Measurements from ENCODE around the gene LRRC8A. TPM values are rescaled to one million over a fixed set of nuclear protein-coding genes. Genes with fewer than 3 reads are reported as not detected.

The LRRC8A gene
- polyA plus RNA-seq, 1 donor (not counting 4 experiments of a cell fraction or from before 2014, with no cell fraction given), result 88.3 TPM

DNA sequence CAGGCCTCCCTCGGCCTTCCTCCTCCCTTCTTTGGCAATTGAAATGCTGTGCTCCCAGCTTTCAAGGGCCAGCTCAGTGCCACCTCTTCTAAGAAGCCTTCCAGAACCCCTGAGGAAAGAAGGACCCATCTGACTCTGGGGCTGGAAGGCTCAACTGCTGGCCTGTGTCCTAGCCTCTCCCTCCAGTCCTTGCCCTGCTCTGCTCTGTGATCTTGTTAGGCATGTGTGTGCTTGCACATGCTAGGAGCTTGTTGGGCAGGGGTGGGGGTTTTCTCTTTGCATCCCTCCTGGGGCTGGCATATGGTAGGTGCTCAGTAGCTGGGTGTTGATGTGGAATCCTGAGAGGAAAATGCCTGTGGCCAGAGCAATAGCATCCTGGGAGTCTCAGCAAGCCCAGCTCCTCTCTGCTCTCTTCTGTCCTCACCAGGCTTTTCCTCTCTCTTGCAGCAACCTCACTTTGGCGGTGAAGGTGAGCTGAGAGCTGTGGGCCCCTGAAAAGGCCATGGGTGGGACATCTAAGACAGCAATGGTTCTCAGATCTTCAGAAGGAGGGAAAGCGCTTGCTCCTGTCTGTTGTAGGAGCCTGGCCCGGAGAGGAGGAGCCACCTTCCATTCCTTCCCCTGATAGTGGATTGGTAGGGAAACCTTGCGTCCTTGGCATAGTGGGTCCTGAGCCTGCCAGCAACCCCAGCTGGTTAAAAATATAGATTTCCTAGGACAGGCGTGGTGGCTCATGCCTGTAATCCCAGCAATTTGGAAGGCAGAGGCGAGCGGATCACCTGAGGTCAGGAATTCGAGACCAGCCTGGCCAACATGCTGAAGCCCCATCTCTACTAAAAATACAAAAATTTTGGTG, 55.6 kb downstream of the LRRC8A start:
- Histone ChIP-seq H3K4me1 (ENCODE audit: control insufficient read depth, extremely low read depth, insufficient read depth, low read length) (peaks cover 8% of the 10 kb centered on the region), H3K27me3 (ENCODE audit: control insufficient read depth, extremely low read depth, insufficient read depth, low read length) (no peaks in the 10 kb centered on the region), H3K4me3 (ENCODE audit: control insufficient read depth in 2 of 3, extremely low read depth in 1 of 3, insufficient read depth in 2 of 3, low read depth in 1 of 3, low read length in 3 of 3) (no peak overlapping the region), H3K36me3 (ENCODE audit: control insufficient read depth in 2 of 2, extremely low read depth in 1 of 2, insufficient read depth in 2 of 2, low read length in 2 of 2) (no peaks in the 10 kb centered on the region), H3K9me3 (ENCODE audit: control insufficient read depth, low read depth, low read length) (no peaks in the 10 kb centered on the region), H3K9ac (ENCODE audit: control insufficient read depth, extremely low read depth, insufficient read depth, low read length) (no peak overlapping the region), H3K79me2 (ENCODE audit: control insufficient read depth, insufficient read depth, low read length) (no peaks in the 10 kb centered on the region), H2AFZ (ENCODE audit: control insufficient read depth, low read length) (peak overlapping the region; percentile 50), H3K9me1 (ENCODE audit: control insufficient read depth, extremely low read depth, insufficient read depth, low read length) (no peaks in the 10 kb centered on the region), H4K20me1 (ENCODE audit: control insufficient read depth, extremely low read depth, insufficient read depth, low read length) (no peaks in the 10 kb centered on the region), H3K27ac (ENCODE audit: control insufficient read depth, insufficient read depth, low read length) (no peak overlapping the region), H3K4me2 (ENCODE audit: control insufficient read depth, extremely low read depth, insufficient read depth, low read depth, low read length) (no peak overlapping the region)
- TF ChIP-seq EZH2 (IDR thresholded peaks at IDR 0.05; ENCODE audit: low read length), result no peak
- TF ChIP-seq, protein P1, sequence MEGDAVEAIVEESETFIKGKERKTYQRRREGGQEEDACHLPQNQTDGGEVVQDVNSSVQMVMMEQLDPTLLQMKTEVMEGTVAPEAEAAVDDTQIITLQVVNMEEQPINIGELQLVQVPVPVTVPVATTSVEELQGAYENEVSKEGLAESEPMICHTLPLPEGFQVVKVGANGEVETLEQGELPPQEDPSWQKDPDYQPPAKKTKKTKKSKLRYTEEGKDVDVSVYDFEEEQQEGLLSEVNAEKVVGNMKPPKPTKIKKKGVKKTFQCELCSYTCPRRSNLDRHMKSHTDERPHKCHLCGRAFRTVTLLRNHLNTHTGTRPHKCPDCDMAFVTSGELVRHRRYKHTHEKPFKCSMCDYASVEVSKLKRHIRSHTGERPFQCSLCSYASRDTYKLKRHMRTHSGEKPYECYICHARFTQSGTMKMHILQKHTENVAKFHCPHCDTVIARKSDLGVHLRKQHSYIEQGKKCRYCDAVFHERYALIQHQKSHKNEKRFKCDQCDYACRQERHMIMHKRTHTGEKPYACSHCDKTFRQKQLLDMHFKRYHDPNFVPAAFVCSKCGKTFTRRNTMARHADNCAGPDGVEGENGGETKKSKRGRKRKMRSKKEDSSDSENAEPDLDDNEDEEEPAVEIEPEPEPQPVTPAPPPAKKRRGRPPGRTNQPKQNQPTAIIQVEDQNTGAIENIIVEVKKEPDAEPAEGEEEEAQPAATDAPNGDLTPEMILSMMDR (optimal IDR thresholded peaks at IDR 0.05 in 1 of 3, IDR thresholded peaks at IDR 0.05 in 1 of 3, conservative IDR thresholded peaks at IDR 0.05 in 1 of 3; ENCODE audit: extremely low read depth in 1 of 3, insufficient read depth in 2 of 3, low read length in 3 of 3), result no peak
- dilution Hi-C loops (cut with MboI; ENCODE audit: extremely low pct_ligation_motif_present, low sequenced_read_pairs), result no loop called here
- FAIRE-seq (peak; percentile 65), DNase-seq (ENCODE audit: low read depth, low spot score) (no peak)

DNA sequence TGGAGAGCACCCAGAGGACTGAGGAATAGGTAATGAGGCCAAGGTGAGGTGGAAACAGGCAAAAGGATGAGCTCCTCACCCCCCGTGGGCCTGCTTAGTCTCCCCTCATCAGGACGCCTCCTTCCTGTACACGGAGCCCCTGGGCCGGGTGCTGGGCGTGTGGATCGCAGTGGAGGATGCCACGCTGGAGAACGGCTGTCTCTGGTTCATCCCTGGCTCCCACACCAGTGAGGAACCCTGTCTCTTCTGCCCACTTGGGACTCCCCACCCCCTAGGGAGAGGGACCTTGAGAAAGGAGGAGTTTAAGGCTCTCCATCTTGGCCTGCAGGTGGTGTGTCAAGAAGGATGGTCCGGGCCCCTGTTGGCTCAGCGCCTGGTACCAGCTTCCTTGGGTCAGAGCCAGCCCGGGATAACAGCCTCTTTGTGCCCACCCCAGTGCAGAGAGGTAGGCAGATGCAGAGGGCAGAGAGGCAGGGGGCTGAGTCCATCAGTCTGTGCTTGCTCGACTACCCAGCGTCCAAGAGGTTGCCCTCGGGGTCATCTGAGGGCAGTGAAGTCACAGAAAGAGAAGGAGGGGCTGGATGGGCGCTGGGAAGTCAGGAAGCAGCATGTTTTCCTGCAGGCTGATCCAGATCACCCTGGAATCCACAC, 58.5 kb downstream of the LRRC8A start:
- FAIRE-seq, result no peak
- no peaks in the 10 kb centered on the region for H3K27me3 ChIP-seq (ENCODE audit: control insufficient read depth, extremely low read depth, insufficient read depth, low read length)

More for the DNA sequence above, 58.5 kb downstream of the LRRC8A start:
- dilution Hi-C loops (cut with MboI; ENCODE audit: extremely low pct_ligation_motif_present, low sequenced_read_pairs), result no loop called here
- Histone ChIP-seq H3K9me1 (ENCODE audit: control insufficient read depth, extremely low read depth, insufficient read depth, low read length) (no peaks in the 10 kb centered on the region), H2AFZ (ENCODE audit: control insufficient read depth, low read length) (no peak overlapping the region), H3K4me1 (ENCODE audit: control insufficient read depth, extremely low read depth, insufficient read depth, low read length) (peaks cover 8% of the 10 kb centered on the region), H3K27ac (ENCODE audit: control insufficient read depth, insufficient read depth, low read length) (no peak overlapping the region), H3K36me3 (ENCODE audit: control insufficient read depth in 2 of 2, extremely low read depth in 1 of 2, insufficient read depth in 2 of 2, low read length in 2 of 2) (no peaks in the 10 kb centered on the region), H3K4me2 (ENCODE audit: control insufficient read depth, extremely low read depth, insufficient read depth, low read depth, low read length) (no peak overlapping the region), H4K20me1 (ENCODE audit: control insufficient read depth, extremely low read depth, insufficient read depth, low read length) (no peaks in the 10 kb centered on the region), H3K79me2 (ENCODE audit: control insufficient read depth, insufficient read depth, low read length) (peaks cover under 1% of the 10 kb centered on the region), H3K4me3 (ENCODE audit: control insufficient read depth in 2 of 3, extremely low read depth in 1 of 3, insufficient read depth in 2 of 3, low read depth in 1 of 3, low read length in 3 of 3) (no peak overlapping the region), H3K9me3 (ENCODE audit: control insufficient read depth, low read depth, low read length) (no peaks in the 10 kb centered on the region), H3K9ac (ENCODE audit: control insufficient read depth, extremely low read depth, insufficient read depth, low read length) (no peak overlapping the region)
- TF ChIP-seq, protein P1 (optimal IDR thresholded peaks at IDR 0.05 in 1 of 3, IDR thresholded peaks at IDR 0.05 in 1 of 3, conservative IDR thresholded peaks at IDR 0.05 in 1 of 3; ENCODE audit: extremely low read depth in 1 of 3, insufficient read depth in 2 of 3, low read length in 3 of 3), result no peak
- TF ChIP-seq EZH2 (IDR thresholded peaks at IDR 0.05; ENCODE audit: low read length), result no peak
- no peak for DNase-seq (ENCODE audit: low read depth, low spot score)
